GM20431 (cell line): ENCODE results near the gene CALN1.
"Not testable (repeated sequence)": the region's sequence is repeated elsewhere in the genome, so short reads cannot be mapped to it uniquely, and the experiment has no call there.

Source experiments
- in situ Hi-C: fragments of 300-500 bp; cut with MseI, MboI; formaldehyde crosslinking; loops from one replicate; pipeline ENCODE4 v1.15.0; 2020; ENCODE audit warnings: low sequenced_read_pairs; ENCODE audit not compliant: unreplicated experiment

Gene CALN1

GRCh38 chr7:72412121-72412618 is at the start of gene CALN1:
Gene CALN1 (minus strand): TSS chr7:72412338.
- in situ Hi-C loops, result not testable (repeated sequence)

GRCh38 chr7:72453471-72453870 is 41.3 kb upstream of the CALN1 start:
- in situ Hi-C loops, result no loop called here

GRCh38 chr7:72447465-72448204 is 35.5 kb upstream of the CALN1 start:
- in situ Hi-C loops, result no loop called here

GRCh38 chr7:72446591-72447462 is 34.7 kb upstream of the CALN1 start:
- in situ Hi-C loops, result no loop called here

- in situ Hi-C loops, result no loop called here
Observed at GRCh38 chr7:72446131-72446530, 34.0 kb upstream of the CALN1 start.

- in situ Hi-C loops, result no loop called here
Observed at GRCh38 chr7:72445580-72445979, 33.4 kb upstream of the CALN1 start.

- in situ Hi-C loops, result no loop called here
Observed at GRCh38 chr7:72445075-72445474, 32.9 kb upstream of the CALN1 start.

GRCh38 chr7:72444026-72444776 is 32.1 kb upstream of the CALN1 start:
- in situ Hi-C loops, result no loop called here

GRCh38 chr7:72441791-72442190 is 29.7 kb upstream of the CALN1 start:
- in situ Hi-C loops, result no loop called here

GRCh38 chr7:72438491-72438890 is 26.4 kb upstream of the CALN1 start:
- in situ Hi-C loops, result no loop called here

GRCh38 chr7:72437610-72438009 is 25.5 kb upstream of the CALN1 start:
- in situ Hi-C loops, result no loop called here

GRCh38 chr7:72437061-72437585 is 25.0 kb upstream of the CALN1 start:
- in situ Hi-C loops, result no loop called here

GRCh38 chr7:72435925-72436480 is 23.9 kb upstream of the CALN1 start:
- in situ Hi-C loops, result no loop called here

GRCh38 chr7:72435366-72435765 is 23.2 kb upstream of the CALN1 start:
- in situ Hi-C loops, result no loop called here

GRCh38 chr7:72430531-72430930 is 18.4 kb upstream of the CALN1 start:
- in situ Hi-C loops, result no loop called here

GRCh38 chr7:72429316-72429715 is 17.2 kb upstream of the CALN1 start:
- in situ Hi-C loops, result no loop called here

GRCh38 chr7:72416846-72417245 is 4.7 kb upstream of the CALN1 start:
- in situ Hi-C loops, result no loop called here

- in situ Hi-C loops, result no loop called here
Observed at GRCh38 chr7:72415586-72415985, 3.4 kb upstream of the CALN1 start.

GRCh38 chr7:72413886-72414285 is 1.7 kb upstream of the CALN1 start:
- in situ Hi-C loops, result no loop called here

GRCh38 chr7:72413290-72413689 is 1.2 kb upstream of the CALN1 start:
- in situ Hi-C loops, result no loop called here
